Fibroblast of skin of left quadriceps (primary cell): Measurements from ENCODE around the gene DBNDD1.

Experiments used
- DNase-seq, 2 experiments: peaks; one replicate each; pipeline ENCODE4 v3.0.0-alpha.2; 2013; ENCODE audit warnings: low read depth in 2 of 2

Gene DBNDD1

GRCh38 chr16:90035902-90036301 lies 16.6 kb upstream of the DBNDD1 start:
- no peak for DNase-seq

- DNase-seq, result no peak
These were observed 15.2 kb upstream of the DBNDD1 start for GRCh38 chr16:90034504-90034903.

GRCh38 chr16:90033387-90033786 lies 14.1 kb upstream of the DBNDD1 start:
- no peak for DNase-seq

- DNase-seq, result peak in 1 of 2 experiments; percentile 25
These were observed 13.5 kb upstream of the DBNDD1 start for GRCh38 chr16:90032674-90033331.

GRCh38 chr16:90031931-90032673 lies 12.8 kb upstream of the DBNDD1 start:
- DNase-seq, result peak in 1 of 2 experiments; percentile 14

GRCh38 chr16:90031186-90031930 lies 12.1 kb upstream of the DBNDD1 start:
- no peak for DNase-seq

GRCh38 chr16:90028985-90029384 lies 9.7 kb upstream of the DBNDD1 start:
- DNase-seq, result no peak

GRCh38 chr16:90027611-90028010 lies 8.4 kb upstream of the DBNDD1 start:
- DNase-seq, result no peak

GRCh38 chr16:90026135-90026534 lies 6.9 kb upstream of the DBNDD1 start:
- no peak for DNase-seq

- no peak for DNase-seq
These were observed 3.8 kb upstream of the DBNDD1 start for GRCh38 chr16:90023078-90023447.

GRCh38 chr16:90022209-90023077 lies 3.2 kb upstream of the DBNDD1 start:
- peak; percentile 66 to 68 for DNase-seq

- no peak for DNase-seq
These were observed 1.7 kb upstream of the DBNDD1 start for GRCh38 chr16:90020838-90021382.

- DNase-seq, result no peak
These were observed 1.1 kb upstream of the DBNDD1 start for GRCh38 chr16:90020260-90020837.

GRCh38 chr16:90019543-90020259 lies 445 bp upstream of the DBNDD1 start:
- peak; percentile 41 to 43 for DNase-seq

- DNase-seq, result no peak
These were observed 982 bp downstream of the DBNDD1 start for GRCh38 chr16:90018297-90018651.

GRCh38 chr16:90016339-90016950 lies 2.8 kb downstream of the DBNDD1 start:
- DNase-seq, result no peak

- no peak for DNase-seq
These were observed 3.5 kb downstream of the DBNDD1 start for GRCh38 chr16:90015586-90016338.

GRCh38 chr16:90012991-90013745 lies 6.1 kb downstream of the DBNDD1 start:
- no peak for DNase-seq
